H1 (cell line): ENCODE measurements around the gene SKP1. TPM values are rescaled to one million over a fixed set of nuclear protein-coding genes. Genes with fewer than 3 reads are reported as not detected.

Experiments
- CTCF ChIA-PET: fragments of 300-600 bp; sonication (Branson Sonifier 250); formaldehyde crosslinking; loops from one replicate; lab custom pipeline; 2021; ENCODE audit not compliant: partially characterized antibody; lab: Charles Lee
- POLR2A ChIA-PET: fragments of 300-600 bp; sonication (Branson Sonifier 250); formaldehyde crosslinking; loops from one replicate; lab custom pipeline; 2021; ENCODE audit warnings: inconsistent platforms; ENCODE audit not compliant: partially characterized antibody; lab: Charles Lee
- DNase-seq, 2 experiments: peaks; one replicate each; pipeline versions ENCODE4 v3.0.0 to v3.0.0-alpha.2; 2010 to 2022; ENCODE audit warnings: low spot score in 2 of 2, low read depth in 1 of 2, mixed read lengths in 1 of 2
- FAIRE-seq: peaks from 2 replicates; lab custom pipeline; 2011; peaks lifted over from hg19 to GRCh38; lab: Jason Lieb, UNC
- H2AFZ ChIP-seq: 2 replicates; pipeline ENCODE4 v1.8.1; 2012; ENCODE audit warnings: low read length, inconsistent platforms
- H2AK5ac ChIP-seq: 2 replicates; pipeline ENCODE4 v1.6.1; 2013; ENCODE audit warnings: low read depth, low read length
- H2BK120ac ChIP-seq: replicated peaks from 2 replicates; pipeline ENCODE3; 2013; ENCODE audit warnings: low read depth, low read length, inconsistent platforms
- H2BK12ac ChIP-seq: 2 replicates; pipeline ENCODE4 v1.6.1; 2013; ENCODE audit warnings: low read depth, low read length
- H2BK15ac ChIP-seq: 2 replicates; pipeline ENCODE4 v1.6.1; 2013; ENCODE audit warnings: low read length
- H2BK20ac ChIP-seq: 2 replicates; pipeline ENCODE4 v1.6.1; 2013; ENCODE audit warnings: low read length
- H2BK5ac ChIP-seq: 2 replicates; pipeline ENCODE4 v1.6.1; 2013; ENCODE audit warnings: low read depth, low read length
- H3K14ac ChIP-seq: 2 replicates; pipeline ENCODE4 v1.6.1; 2013; ENCODE audit warnings: inconsistent platforms; ENCODE audit not compliant: insufficient read length
- H3K18ac ChIP-seq: 2 replicates; pipeline ENCODE4 v1.6.1; 2013; ENCODE audit warnings: low read length; ENCODE audit errors: extremely low read depth
- H3K23ac ChIP-seq: 2 replicates; pipeline ENCODE4 v1.6.1; 2013; ENCODE audit warnings: inconsistent platforms; ENCODE audit not compliant: insufficient read length
- H3K23me2 ChIP-seq: 2 replicates; pipeline ENCODE4 v1.6.1; 2013; ENCODE audit warnings: low read depth, low read length
- H3K27ac ChIP-seq: 2 replicates; pipeline ENCODE4 v1.6.1; 2011; ENCODE audit warnings: low read depth, low read length, inconsistent platforms
- H3K27me3 ChIP-seq, 4 experiments: replicated peaks in 1 of 4; 1 replicate in 1 of 4; 2 replicates in 3 of 4; pipeline versions ENCODE4 v1.6.1 to v1.8.1; 2011 to 2013; ENCODE audit warnings: low read length in 3 of 4, mild to moderate bottlenecking in 3 of 4, inconsistent platforms in 2 of 4, mixed read lengths in 2 of 4, moderate library complexity in 1 of 4; ENCODE audit not compliant: control insufficient read depth in 3 of 4, insufficient read depth in 3 of 4; ENCODE audit errors: extremely low read depth in 1 of 4
- H3K36me3 ChIP-seq, 4 experiments: 2 replicates each; pipeline versions ENCODE4 v1.6.1 to v1.8.1; 2011 to 2013; ENCODE audit warnings: mild to moderate bottlenecking in 4 of 4, low read length in 3 of 4, moderate library complexity in 2 of 4, control low read depth in 1 of 4, inconsistent platforms in 1 of 4; ENCODE audit not compliant: insufficient read depth in 4 of 4, control insufficient read depth in 2 of 4
- H3K4ac ChIP-seq: replicated peaks from 2 replicates; pipeline ENCODE3; 2013; ENCODE audit warnings: low read length, low read depth, mixed read lengths, inconsistent platforms; ENCODE audit not compliant: insufficient read length
- H3K4me1 ChIP-seq, 4 experiments: replicated peaks in 1 of 4; 1 replicate in 1 of 4; 2 replicates in 3 of 4; pipeline versions ENCODE4 v1.6.1 to v1.8.1; 2011 to 2013; ENCODE audit warnings: low read length in 3 of 4, inconsistent platforms in 2 of 4, mixed read lengths in 1 of 4; ENCODE audit not compliant: insufficient read depth in 4 of 4, control insufficient read depth in 3 of 4
- H3K4me2 ChIP-seq, 2 experiments: 2 replicates each; pipeline versions ENCODE4 v1.6.1 to v1.8.1; 2011 to 2013; ENCODE audit warnings: low read depth in 2 of 2, low read length in 2 of 2, control low read depth in 1 of 2, inconsistent platforms in 1 of 2, mild to moderate bottlenecking in 1 of 2; ENCODE audit not compliant: insufficient read depth in 1 of 2
- H3K4me3 ChIP-seq, 4 experiments: fragments of 200-600, 300-600 bp in 1 of 4; sonication (generic), shearing (Covaris generic), sonication (Bioruptor Twin) in 1 of 4; 2 replicates each; pipeline versions ENCODE4 v1.5.1 to v1.8.1; 2011 to 2016; ENCODE audit warnings: low read length in 4 of 4, low read depth in 3 of 4, control low read depth in 2 of 4, inconsistent platforms in 2 of 4, mild to moderate bottlenecking in 2 of 4, mixed read lengths in 1 of 4, moderate library complexity in 1 of 4; ENCODE audit not compliant: insufficient read depth in 2 of 4; ENCODE audit errors: extremely low read depth in 1 of 4
- H3K56ac ChIP-seq: replicated peaks from 2 replicates; pipeline ENCODE3; 2013; ENCODE audit warnings: low read depth, mild to moderate bottlenecking, mixed read lengths, low read length, inconsistent platforms; ENCODE audit not compliant: insufficient read length
- H3K79me1 ChIP-seq: 2 replicates; pipeline ENCODE4 v1.6.1; 2013; ENCODE audit warnings: low read depth, low read length, control low read depth
- H3K79me2 ChIP-seq, 2 experiments: 2 replicates each; pipeline versions ENCODE4 v1.6.1 to v1.8.1; 2012 to 2013; ENCODE audit warnings: low read length in 2 of 2, mild to moderate bottlenecking in 2 of 2, inconsistent platforms in 1 of 2; ENCODE audit not compliant: insufficient read depth in 2 of 2, control insufficient read depth in 1 of 2
- H3K9ac ChIP-seq, 4 experiments: replicated peaks in 1 of 4; 1 replicate in 1 of 4; 2 replicates in 3 of 4; pipeline versions ENCODE4 v1.6.1 to v1.8.1; 2011 to 2013; ENCODE audit warnings: low read depth in 3 of 4, low read length in 3 of 4, control low read depth in 2 of 4, mild to moderate bottlenecking in 2 of 4, moderate library complexity in 2 of 4, inconsistent platforms in 1 of 4; ENCODE audit errors: extremely low read depth in 1 of 4
- H3K9me3 ChIP-seq, 2 experiments: 2 replicates each; pipeline versions ENCODE4 v1.6.1 to v1.8.1; 2012 to 2013; ENCODE audit warnings: mild to moderate bottlenecking in 2 of 2, moderate library complexity in 2 of 2, control low read depth in 1 of 2, inconsistent platforms in 1 of 2, low read depth in 1 of 2, low read length in 1 of 2, mixed read lengths in 1 of 2; ENCODE audit not compliant: insufficient read depth in 2 of 2
- H4K20me1 ChIP-seq, 2 experiments: replicated peaks in 1 of 2; 2 replicates each; pipeline versions ENCODE3 to v1.8.1; 2011 to 2013; ENCODE audit warnings: inconsistent platforms in 2 of 2, low read length in 2 of 2, mild to moderate bottlenecking in 1 of 2; ENCODE audit not compliant: insufficient read depth in 2 of 2, control insufficient read depth in 1 of 2
- H4K5ac ChIP-seq: 2 replicates; pipeline ENCODE4 v1.6.1; 2013; ENCODE audit warnings: low read length, low read depth, mixed read lengths, inconsistent platforms; ENCODE audit not compliant: insufficient read length
- H4K8ac ChIP-seq: 2 replicates; pipeline ENCODE4 v1.8.0; 2013; ENCODE audit warnings: mild to moderate bottlenecking, moderate library complexity, low read length, inconsistent platforms; ENCODE audit not compliant: insufficient read depth; ENCODE audit errors: extremely low read depth
- H4K91ac ChIP-seq: replicated peaks from 2 replicates; pipeline ENCODE3; 2013; ENCODE audit warnings: low read length, mixed read lengths, inconsistent platforms; ENCODE audit not compliant: insufficient read length
- BCL11A ChIP-seq, 2 experiments: IDR thresholded peaks; one replicate each; pipeline ENCODE4 v1.6.1; 2011; ENCODE audit warnings: low read depth in 2 of 2, low read length in 2 of 2, mild to moderate bottlenecking in 2 of 2
- CBX5 ChIP-seq: fragments of 300-800, 300-1000 bp; sonication (generic); IDR thresholded peaks from 2 replicates; pipeline ENCODE4 v1.7.1; 2016; ENCODE audit warnings: antibody characterized with exemption, low read length, low read depth
- CEBPB ChIP-seq: IDR thresholded peaks from 2 replicates; pipeline ENCODE4 v1.6.1; 2012; ENCODE audit warnings: low read depth, low read length
- GTF2F1 ChIP-seq: IDR thresholded peaks from 2 replicates; pipeline ENCODE4 v1.6.1; 2012; ENCODE audit warnings: low read depth, low read length, improper control_type of control experiment, borderline replicate concordance
- JUN ChIP-seq: IDR thresholded peaks from 2 replicates; pipeline ENCODE4 v1.6.1; 2011; ENCODE audit warnings: low read depth, mild to moderate bottlenecking, improper control_type of control experiment, low read length
- KDM1A ChIP-seq: fragments of 200-600, 300-600 bp; sonication (generic); IDR thresholded peaks from 2 replicates; pipeline ENCODE4 v1.7.1; 2016; ENCODE audit warnings: mild to moderate bottlenecking, low read length, borderline replicate concordance
- NANOG ChIP-seq: IDR thresholded peaks from 2 replicates; pipeline ENCODE4 v1.6.1; 2011; ENCODE audit warnings: low read length, low read depth, mild to moderate bottlenecking, inconsistent platforms; ENCODE audit not compliant: insufficient read depth, poor library complexity, severe bottlenecking
- POU5F1 ChIP-seq: IDR thresholded peaks from 2 replicates; pipeline ENCODE4 v1.6.1; 2011; ENCODE audit warnings: low read depth, mild to moderate bottlenecking, low read length, moderate library complexity
- RAD21 ChIP-seq, 2 experiments: IDR thresholded peaks in 1 of 2; conservative IDR thresholded peaks in 1 of 2; 2 replicates each; pipeline ENCODE4 v1.6.1; 2011; ENCODE audit warnings: low read depth in 2 of 2, low read length in 2 of 2, improper control_type of control experiment in 1 of 2, inconsistent platforms in 1 of 2, mild to moderate bottlenecking in 1 of 2, moderate library complexity in 1 of 2
- WGBS, 2 experiments: shearing (Covaris generic) in 1 of 2; methylation state at CpG; one replicate each; pipeline versions ENCODE4 v1.1.6 to v1.1.7; 2013 to 2015; ENCODE audit warnings: low lambda C conversion rate in 2 of 2, mixed read lengths in 2 of 2, inconsistent platforms in 1 of 2, low coverage in 1 of 2, missing lambda C conversion rate in 1 of 2; ENCODE audit not compliant: insufficient replicate concordance in 2 of 2, insufficient coverage in 1 of 2, insufficient read length in 1 of 2; ENCODE audit errors: extremely low coverage in 1 of 2, missing lambda C conversion rate in 1 of 2; 5-methylcytosine and 5-hydroxymethylcytosine counted together
- polyA plus RNA-seq, 7 experiments: library from polyadenylated mRNA; depleted of rRNA in 3 of 7; stranded (reverse) in 5 of 7; unstranded in 2 of 7; fragments of >200 nt in 5 of 7; fragments of 200-250 nt in 2 of 7; gene quantifications; 1 replicate in 5 of 7; 2 replicates in 1 of 7; 4 replicates in 1 of 7; pipeline versions ENCODE4 v1.2.1 to v1.2.3, GENCODE V29; 2011 to 2013; ENCODE audit warnings: missing spikeins in 2 of 7, mixed read lengths in 2 of 7
- total RNA-seq: library from RNA; stranded (reverse); fragmentation: NEBNext Ultra II Directional; extraction: Animal tissue kit (Norgen Biotek cat#: 25700); gene quantifications from 2 replicates; pipeline ENCODE4 v1.2.1, GENCODE V29; 2021
- TF ChIP-seq, protein P1 (sequence below): IDR thresholded peaks from 2 replicates; pipeline ENCODE4 v1.6.1; 2012; ENCODE audit warnings: inconsistent platforms

SKP1 gene
- total and polyA plus RNA-seq, 2 of the 8 experiments (the other 6 are each of a cell fraction or from before 2014, with no cell fraction given) = 163 to 332 TPM

DNA sequence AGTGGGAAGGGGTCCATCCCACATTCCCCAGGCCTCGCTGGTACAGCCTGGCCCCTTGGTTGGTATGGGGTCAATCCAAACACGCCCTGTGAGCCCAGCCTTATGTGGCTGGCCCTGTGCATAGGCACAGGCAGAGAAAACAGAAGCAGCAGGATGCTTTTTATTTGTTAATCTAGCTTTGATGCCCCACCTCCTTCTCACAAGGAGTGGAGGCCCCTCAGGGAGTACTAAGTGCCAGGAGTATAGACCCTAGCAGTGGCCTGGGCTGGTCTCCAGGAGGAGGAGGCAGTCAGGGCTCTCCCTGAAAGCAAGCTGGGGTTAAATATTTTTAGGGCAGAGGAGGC is 76.8 kb downstream of the SKP1 start:
- peak overlapping the region; percentile 40 to 67 for H3K4me2 ChIP-seq
- H4K91ac ChIP-seq = no peak overlapping the region
- H3K23ac ChIP-seq = no peak overlapping the region
- H3K27ac ChIP-seq = no peak overlapping the region
- H3K36me3 ChIP-seq = no peaks in the 10 kb centered on the region
- DNase-seq = no peak
- no peaks in the 10 kb centered on the region for H3K9me3 ChIP-seq
- H3K23me2 ChIP-seq = no peaks in the 10 kb centered on the region
- H3K27me3 ChIP-seq = peaks cover 2 to 22% (median 18%) of the 10 kb centered on the region in 4 experiments; a peak in 6 of 7 replicates
- peak overlapping the region; percentile 73 for H2BK15ac ChIP-seq
- H3K4me1 ChIP-seq = peaks cover 6 to 31% (median 25%) of the 10 kb centered on the region in 4 experiments
- H2BK20ac ChIP-seq = no peak overlapping the region
- H3K14ac ChIP-seq = no peak overlapping the region
- H3K9ac ChIP-seq = no peak overlapping the region
- H4K5ac ChIP-seq = no peak overlapping the region
- no peak overlapping the region for H2AFZ ChIP-seq
- no peak overlapping the region for H2AK5ac ChIP-seq
- H3K79me2 ChIP-seq = no peaks in the 10 kb centered on the region
- 8% methylated on average over 2 of the region's 2 CpGs; no CpG with 5 or more reads in 1 of the 2 experiments for whole genome bisulfite sequencing, 2 experiments
- H2BK5ac ChIP-seq = no peak overlapping the region
- H3K56ac ChIP-seq = no peak overlapping the region
- ChIA-PET POLR2A (interaction anchor here (0.7 to 2.2 kb wide), 7 partner anchors 12 to 426 kb away, joined by 3 to 5 read pairs (median 4); partner anchors contain the start of genes JADE2 and SKP1), CTCF (interaction anchor here (0.6 to 7.8 kb wide), 14 partner anchors 11 to 291 kb away, joined by 3 to 84 read pairs (median 6); partner anchors contain the start of genes PPP2CA and TCF7)
- H4K8ac ChIP-seq = 0 out of 2 replicates have a peak overlapping the region, but pooled peaks have one; percentile 69
- H3K79me1 ChIP-seq = no peaks in the 10 kb centered on the region
- H4K20me1 ChIP-seq = no peaks in the 10 kb centered on the region
- no peak overlapping the region for H3K4ac ChIP-seq
- FAIRE-seq = peak; percentile 13
- H2BK120ac ChIP-seq = no peak overlapping the region
- no peak overlapping the region; the same call in 1 of the 2 replicates for H3K18ac ChIP-seq
- 0 out of 2 replicates have a peak overlapping the region, but pooled peaks have one; percentile 13 for H2BK12ac ChIP-seq
- H3K4me3 ChIP-seq = peak overlapping the region in 3 of 4 experiments; percentile 6 to 30 (median 11); a peak in 3 of 8 replicates
- TF ChIP-seq, protein P1, sequence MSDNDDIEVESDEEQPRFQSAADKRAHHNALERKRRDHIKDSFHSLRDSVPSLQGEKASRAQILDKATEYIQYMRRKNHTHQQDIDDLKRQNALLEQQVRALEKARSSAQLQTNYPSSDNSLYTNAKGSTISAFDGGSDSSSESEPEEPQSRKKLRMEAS = 0 out of 2 replicates have a peak, but pooled peaks have one; percentile 21
- TF ChIP-seq RAD21 (IDR thresholded peaks at IDR 0.05 in 1 of 2, conservative IDR thresholded peaks at IDR 0.05 in 1 of 2; ENCODE audit: low read depth in 2 of 2, low read length in 2 of 2) (0 out of 4 replicates have a peak, but pooled peaks of 1 of the 2 experiments have one; percentile 2), BCL11A (IDR thresholded peaks at IDR 0.05; ENCODE audit: low read depth in 2 of 2, low read length in 2 of 2) (no peak), GTF2F1 (no peak), POU5F1 (no peak), CBX5 (no peak), JUN (no peak), CEBPB (no peak), NANOG (no peak), KDM1A (peak; percentile 3; the same call in 1 of the 2 replicates)
- TF ChIP-seq, all 59 proteins: peak for 3
